ENCODE measurements around the gene ST3GAL6. TPM values are rescaled to one million over a fixed set of nuclear protein-coding genes. Genes with fewer than 3 reads are reported as not detected.

The ST3GAL6 gene
- total and polyA plus RNA-seq, 2 of the 13 experiments (the other 11 are each of a cell fraction or from before 2014, with no cell fraction given) = 17.5 to 23.2 TPM

DNA sequence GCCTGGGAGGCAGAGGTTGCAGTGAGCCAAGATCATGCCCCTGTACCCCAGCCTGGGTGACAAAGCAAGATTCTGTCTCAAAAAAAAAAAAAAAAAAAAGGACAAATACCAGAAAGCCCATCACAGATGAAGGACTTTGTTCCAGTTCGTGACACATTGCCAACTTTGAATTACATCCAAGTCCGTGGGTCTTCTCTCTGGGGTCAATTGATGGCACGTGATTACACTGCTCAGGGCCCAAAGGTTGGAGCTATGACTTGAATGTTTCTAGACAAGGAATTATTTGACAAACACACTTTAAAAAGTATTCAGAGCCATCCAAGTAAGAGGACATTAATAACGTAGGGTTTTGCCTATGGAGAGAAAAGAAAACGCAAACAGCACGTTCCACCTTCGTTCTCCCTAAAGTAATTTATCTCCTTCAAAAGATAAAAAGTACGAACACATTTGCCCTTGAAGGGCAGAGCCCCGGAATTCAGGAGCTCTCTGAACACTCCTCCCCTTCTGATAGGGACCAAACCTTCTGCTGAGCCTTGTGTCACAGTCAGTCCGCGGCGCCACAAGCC is 31.3 kb upstream of the ST3GAL6 start (continued):
- TF ChIP-seq, protein P1, sequence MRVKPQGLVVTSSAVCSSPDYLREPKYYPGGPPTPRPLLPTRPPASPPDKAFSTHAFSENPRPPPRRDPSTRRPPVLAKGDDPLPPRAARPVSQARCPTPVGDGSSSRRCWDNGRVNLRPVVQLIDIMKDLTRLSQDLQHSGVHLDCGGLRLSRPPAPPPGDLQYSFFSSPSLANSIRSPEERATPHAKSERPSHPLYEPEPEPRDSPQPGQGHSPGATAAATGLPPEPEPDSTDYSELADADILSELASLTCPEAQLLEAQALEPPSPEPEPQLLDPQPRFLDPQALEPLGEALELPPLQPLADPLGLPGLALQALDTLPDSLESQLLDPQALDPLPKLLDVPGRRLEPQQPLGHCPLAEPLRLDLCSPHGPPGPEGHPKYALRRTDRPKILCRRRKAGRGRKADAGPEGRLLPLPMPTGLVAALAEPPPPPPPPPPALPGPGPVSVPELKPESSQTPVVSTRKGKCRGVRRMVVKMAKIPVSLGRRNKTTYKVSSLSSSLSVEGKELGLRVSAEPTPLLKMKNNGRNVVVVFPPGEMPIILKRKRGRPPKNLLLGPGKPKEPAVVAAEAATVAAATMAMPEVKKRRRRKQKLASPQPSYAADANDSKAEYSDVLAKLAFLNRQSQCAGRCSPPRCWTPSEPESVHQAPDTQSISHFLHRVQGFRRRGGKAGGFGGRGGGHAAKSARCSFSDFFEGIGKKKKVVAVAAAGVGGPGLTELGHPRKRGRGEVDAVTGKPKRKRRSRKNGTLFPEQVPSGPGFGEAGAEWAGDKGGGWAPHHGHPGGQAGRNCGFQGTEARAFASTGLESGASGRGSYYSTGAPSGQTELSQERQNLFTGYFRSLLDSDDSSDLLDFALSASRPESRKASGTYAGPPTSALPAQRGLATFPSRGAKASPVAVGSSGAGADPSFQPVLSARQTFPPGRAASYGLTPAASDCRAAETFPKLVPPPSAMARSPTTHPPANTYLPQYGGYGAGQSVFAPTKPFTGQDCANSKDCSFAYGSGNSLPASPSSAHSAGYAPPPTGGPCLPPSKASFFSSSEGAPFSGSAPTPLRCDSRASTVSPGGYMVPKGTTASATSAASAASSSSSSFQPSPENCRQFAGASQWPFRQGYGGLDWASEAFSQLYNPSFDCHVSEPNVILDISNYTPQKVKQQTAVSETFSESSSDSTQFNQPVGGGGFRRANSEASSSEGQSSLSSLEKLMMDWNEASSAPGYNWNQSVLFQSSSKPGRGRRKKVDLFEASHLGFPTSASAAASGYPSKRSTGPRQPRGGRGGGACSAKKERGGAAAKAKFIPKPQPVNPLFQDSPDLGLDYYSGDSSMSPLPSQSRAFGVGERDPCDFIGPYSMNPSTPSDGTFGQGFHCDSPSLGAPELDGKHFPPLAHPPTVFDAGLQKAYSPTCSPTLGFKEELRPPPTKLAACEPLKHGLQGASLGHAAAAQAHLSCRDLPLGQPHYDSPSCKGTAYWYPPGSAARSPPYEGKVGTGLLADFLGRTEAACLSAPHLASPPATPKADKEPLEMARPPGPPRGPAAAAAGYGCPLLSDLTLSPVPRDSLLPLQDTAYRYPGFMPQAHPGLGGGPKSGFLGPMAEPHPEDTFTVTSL (CRISPR knock-in tag; IDR thresholded peaks at IDR 0.05; ENCODE audit: borderline replicate concordance) = no peak
- TF ChIP-seq PPARG (CRISPR knock-in tag; conservative IDR thresholded peaks at IDR 0.05) (no peak), PHF5A (CRISPR knock-in tag; IDR thresholded peaks at IDR 0.05; ENCODE audit: low read depth, unreplicated experiment) (no peak), MXD1 (CRISPR knock-in tag; IDR thresholded peaks at IDR 0.05) (no peak), RFX1 (IDR thresholded peaks at IDR 0.05) (no peak), ZNF430 (CRISPR knock-in tag; IDR thresholded peaks at IDR 0.05) (no peak), HNF4A (CRISPR knock-in tag; IDR thresholded peaks at IDR 0.05) (0 out of 2 replicates have a peak, but pooled peaks have one; percentile 43), KLF16 (CRISPR knock-in tag; IDR thresholded peaks at IDR 0.05) (no peak), TCF12 (IDR thresholded peaks at IDR 0.05) (no peak), TCF12 (CRISPR knock-in tag; IDR thresholded peaks at IDR 0.05) (no peak), GZF1 (CRISPR knock-in tag; IDR thresholded peaks at IDR 0.05) (no peak), RFX3 (CRISPR knock-in tag; IDR thresholded peaks at IDR 0.05) (no peak), SOX6 (IDR thresholded peaks at IDR 0.05) (no peak), SOX6 (CRISPR knock-in tag; IDR thresholded peaks at IDR 0.05) (0 out of 2 replicates have a peak, but pooled peaks have one; percentile 3), ZNF605 (CRISPR knock-in tag; IDR thresholded peaks at IDR 0.05) (0 out of 2 replicates have a peak, but pooled peaks have one; percentile 2), ZNF143 (CRISPR knock-in tag; IDR thresholded peaks at IDR 0.05) (no peak), NFKBIZ (CRISPR knock-in tag; IDR thresholded peaks at IDR 0.05) (0 out of 2 replicates have a peak, but pooled peaks have one; percentile 25), CREB1 (IDR thresholded peaks at IDR 0.05) (no peak), CREB1 (CRISPR knock-in tag; IDR thresholded peaks at IDR 0.05) (no peak), ZFP37 (CRISPR knock-in tag; IDR thresholded peaks at IDR 0.05; ENCODE audit: borderline replicate concordance) (no peak), KLF15 (CRISPR knock-in tag; IDR thresholded peaks at IDR 0.05; ENCODE audit: borderline replicate concordance) (no peak), KAT2B (IDR thresholded peaks at IDR 0.05; ENCODE audit: borderline replicate concordance, low read depth, low read length) (no peak), ZNF652 (CRISPR knock-in tag; IDR thresholded peaks at IDR 0.05; ENCODE audit: borderline replicate concordance, low read depth) (no peak), ZNF280D (CRISPR knock-in tag; IDR thresholded peaks at IDR 0.05) (no peak)
